Inflammatory macrophage treated with lipopolysaccharide for 1 hour (primary cell): ENCODE results near the gene FHDC1.
"Not testable (repeated sequence)": the region's sequence is repeated elsewhere in the genome, so short reads cannot be mapped to it uniquely, and the experiment has no call there.

ENCODE experiments used
- DNase-seq, 2 donors: peaks; one replicate each; pipeline ENCODE4 v3.0.0-alpha.2; 2020 to 2022

The FHDC1 gene

GRCh38 chr4:152935631-152936445 is at the start of gene FHDC1:
FHDC1 (plus strand) TSS chr4:152936323; CDS start chr4:152943058, 6,735 bp downstream.
- DNase-seq: no peak

GRCh38 chr4:152887981-152888380 is 48.1 kb upstream of the FHDC1 start:
- no peak for DNase-seq

GRCh38 chr4:152892974-152893373 is 43.1 kb upstream of the FHDC1 start:
- no peak for DNase-seq

GRCh38 chr4:152894673-152895072 is 41.5 kb upstream of the FHDC1 start:
- DNase-seq: no peak

GRCh38 chr4:152896811-152897210 is 39.3 kb upstream of the FHDC1 start:
- no peak for DNase-seq

GRCh38 chr4:152898133-152898532 is 38.0 kb upstream of the FHDC1 start:
- DNase-seq: not testable (repeated sequence)

- DNase-seq: no peak
Observed at GRCh38 chr4:152898606-152899005, 37.5 kb upstream of the FHDC1 start.

- no peak for DNase-seq
Observed at GRCh38 chr4:152900395-152900794, 35.7 kb upstream of the FHDC1 start.

GRCh38 chr4:152901205-152901604 is 34.9 kb upstream of the FHDC1 start:
- DNase-seq: no peak

- no peak for DNase-seq
Observed at GRCh38 chr4:152903658-152904057, 32.5 kb upstream of the FHDC1 start.

- no peak for DNase-seq
Observed at GRCh38 chr4:152909901-152910300, 26.2 kb upstream of the FHDC1 start.

- DNase-seq: no peak
Observed at GRCh38 chr4:152910521-152910920, 25.6 kb upstream of the FHDC1 start.

GRCh38 chr4:152917543-152918395 is 18.4 kb upstream of the FHDC1 start:
- DNase-seq: no peak

- DNase-seq: no peak
Observed at GRCh38 chr4:152919826-152920225, 16.3 kb upstream of the FHDC1 start.

GRCh38 chr4:152920768-152921167 is 15.4 kb upstream of the FHDC1 start:
- DNase-seq: no peak

GRCh38 chr4:152921284-152921683 is 14.8 kb upstream of the FHDC1 start:
- DNase-seq: no peak

GRCh38 chr4:152925851-152926250 is 10.3 kb upstream of the FHDC1 start:
- no peak for DNase-seq

GRCh38 chr4:152926959-152927358 is 9.2 kb upstream of the FHDC1 start:
- no peak for DNase-seq

GRCh38 chr4:152927737-152928136 is 8.4 kb upstream of the FHDC1 start:
- DNase-seq: no peak

- no peak for DNase-seq
Observed at GRCh38 chr4:152928286-152928685, 7.8 kb upstream of the FHDC1 start.

GRCh38 chr4:152929888-152930287 is 6.2 kb upstream of the FHDC1 start:
- DNase-seq: no peak

GRCh38 chr4:152935143-152935542 is 980 bp upstream of the FHDC1 start:
- DNase-seq: no peak

GRCh38 chr4:152936446-152937335 is 568 bp downstream of the FHDC1 start:
- peak in 1 of 2 donors; percentile 10 for DNase-seq
